GM12878 (cell line): ENCODE measurements around the gene GAS2L2. TPM values are rescaled to one million over a fixed set of nuclear protein-coding genes. Genes with fewer than 3 reads are reported as not detected.

ENCODE experiments used
- ATAC-seq: fragments of 200-7000 bp; cut with Tn5 transposase; 3 replicates; pipeline ENCODE4 v1.9.1; 2020; ENCODE audit warnings: mild to moderate bottlenecking, moderate library complexity
- BruUV-seq: library from RNA; stranded (reverse); fragments of 400-500 nt; replicated peaks from 2 replicates; lab custom pipeline; 2021; lab: Mats Ljungman, UMichigan
- CTCF ChIA-PET: fragments of 300-600 bp; sonication (Branson Sonifier 250); formaldehyde crosslinking; extraction: SDS; loops from one replicate; lab custom pipeline; 2021; ENCODE audit warnings: inconsistent platforms; lab: Yijun Ruan, JAX
- POLR2A ChIA-PET: fragments of 350-600 bp; formaldehyde crosslinking; extraction: SDS; loops from one replicate; lab custom pipeline; 2021; ENCODE audit warnings: inconsistent platforms; lab: Charles Lee
- RAD21 ChIA-PET: fragments of 300-600 bp; sonication (Branson Sonifier 250); formaldehyde crosslinking; loops from one replicate; lab custom pipeline; 2023; ENCODE audit warnings: antibody characterized with exemption; ENCODE audit not compliant: unreplicated experiment; lab: Charles Lee
- SMC1A ChIA-PET: fragments of 300-600 bp; sonication (Branson Sonifier 250); formaldehyde crosslinking; loops from one replicate; lab custom pipeline; 2023; ENCODE audit not compliant: unreplicated experiment, uncharacterized antibody; lab: Charles Lee
- DNase-seq: peaks from one replicate; pipeline ENCODE4 v3.0.0-alpha.2; 2011; ENCODE audit warnings: low read depth, low spot score
- FAIRE-seq: peaks from 3 replicates; lab custom pipeline; 2011; peaks lifted over from hg19 to GRCh38; lab: Jason Lieb, UNC
- H2AFZ ChIP-seq: 2 replicates; pipeline ENCODE4 v1.6.0; 2011; ENCODE audit warnings: low read depth, low read length, control low read depth; ENCODE audit not compliant: control insufficient read depth
- H3K27ac ChIP-seq: 2 replicates; pipeline ENCODE4 v1.5.1; 2011; ENCODE audit warnings: control low read depth; ENCODE audit not compliant: control insufficient read depth, insufficient read depth
- H3K27me3 ChIP-seq, 2 experiments: replicated peaks in 1 of 2; 2 replicates each; pipeline versions ENCODE4 v1.6.0 to v1.6.1; 2011; ENCODE audit warnings: low read length in 1 of 2; ENCODE audit not compliant: control insufficient read depth in 2 of 2, insufficient read depth in 2 of 2
- H3K36me3 ChIP-seq, 2 experiments: 2 replicates each; pipeline ENCODE4 v1.5.1; 2011; ENCODE audit warnings: low read length in 1 of 2; ENCODE audit not compliant: control insufficient read depth in 2 of 2, insufficient read depth in 2 of 2
- H3K4me1 ChIP-seq: 2 replicates; pipeline ENCODE4 v1.6.1; 2011; ENCODE audit warnings: mild to moderate bottlenecking, low read length, moderate library complexity, mixed read lengths; ENCODE audit not compliant: control insufficient read depth, insufficient read depth
- H3K4me2 ChIP-seq: 2 replicates; pipeline ENCODE4 v1.6.0; 2011; ENCODE audit warnings: control low read depth; ENCODE audit not compliant: control insufficient read depth, insufficient read depth
- H3K4me3 ChIP-seq: fragments of 200-600 bp; sonication (generic); 2 replicates; pipeline ENCODE4 v1.5.1; 2016
- H3K79me2 ChIP-seq: 2 replicates; pipeline ENCODE4 v1.6.0; 2011; ENCODE audit warnings: low read length; ENCODE audit not compliant: control insufficient read depth, insufficient read depth
- H3K9ac ChIP-seq: 2 replicates; pipeline ENCODE4 v1.8.0; 2011; ENCODE audit warnings: low read length, control low read depth, mixed read lengths; ENCODE audit not compliant: control insufficient read depth, insufficient read depth
- H3K9me3 ChIP-seq: replicated peaks from 3 replicates; pipeline ENCODE4 v1.5.1; 2011; ENCODE audit warnings: mild to moderate bottlenecking, low read length; ENCODE audit not compliant: control insufficient read depth, insufficient read depth
- H4K20me1 ChIP-seq: 2 replicates; pipeline ENCODE4 v1.6.0; 2011; ENCODE audit not compliant: control insufficient read depth, insufficient read depth
- FOXK2 ChIP-seq: fragments of 450-650 bp; IDR thresholded peaks from 2 replicates; pipeline ENCODE4 v1.6.1; 2017; ENCODE audit warnings: mild to moderate bottlenecking, moderate library complexity
- JUND ChIP-seq: IDR thresholded peaks from 2 replicates; pipeline ENCODE4 v1.6.1; 2012; ENCODE audit warnings: low read depth, mild to moderate bottlenecking, low read length, improper control_type of control experiment, moderate library complexity
- PAX5 ChIP-seq: IDR thresholded peaks from 2 replicates; pipeline ENCODE4 v1.6.1; 2011; ENCODE audit warnings: low read depth, low read length, borderline replicate concordance
- RAD21 ChIP-seq: IDR thresholded peaks from 2 replicates; pipeline ENCODE4 v1.6.1; 2011; ENCODE audit warnings: mild to moderate bottlenecking, low read depth, low read length, moderate library complexity; ENCODE audit not compliant: insufficient read depth
- RCOR1 ChIP-seq: conservative IDR thresholded peaks from 2 replicates; pipeline ENCODE4 v1.6.1; 2012; ENCODE audit warnings: low read depth, low read length, improper control_type of control experiment
- WGBS: methylation state at CpG from one replicate; pipeline ENCODE4 v1.1.6; 2016; ENCODE audit warnings: low lambda C conversion rate; ENCODE audit not compliant: insufficient replicate concordance, insufficient coverage; ENCODE audit errors: missing lambda C conversion rate; 5-methylcytosine and 5-hydroxymethylcytosine counted together
- in situ Hi-C: fragments of 300-500 bp; cut with MboI; formaldehyde crosslinking; loops from 9 replicates; pipeline ENCODE4 v1.14.3; 2018; ENCODE audit warnings: mixed read lengths
- intact Hi-C: fragments of 100-400 bp; cut with micrococcal nuclease; formaldehyde crosslinking; loops from one replicate; pipeline ENCODE4 v1.14.2; 2022; ENCODE audit not compliant: unreplicated experiment
- polyA plus RNA-seq, 11 experiments: library from polyadenylated mRNA; depleted of rRNA in 4 of 11; unstranded in 6 of 11; stranded (reverse) in 5 of 11; fragments of >200 nt; fragmentation: Nextera tagmentation in 4 of 11; fragmentation: Illumina TruSeq in 1 of 11; extraction: Ambion mirVana in 4 of 11; extraction: Trizol in 1 of 11; gene quantifications; 1 replicate in 1 of 11; 2 replicates in 10 of 11; pipeline versions ENCODE4 v1.2.1 to v1.2.3, GENCODE V29; 2011 to 2016; ENCODE audit warnings: inconsistent platforms in 2 of 11, missing spikeins in 2 of 11, low read depth in 1 of 11
- total RNA-seq, 4 experiments: library from RNA; depleted of rRNA in 3 of 4; stranded (reverse); fragments of >200 nt in 3 of 4; fragmentation: Illumina TruSeq in 1 of 4; extraction: Trizol in 1 of 4; gene quantifications; 2 replicates each; pipeline versions ENCODE4 v1.2.1 to v1.2.3, GENCODE V29; 2013 to 2021
- TF ChIP-seq, protein P1 (sequence below): fragments of 450-650 bp; IDR thresholded peaks from 2 replicates; pipeline ENCODE4 v1.6.1; 2017; ENCODE audit warnings: mild to moderate bottlenecking, moderate library complexity
- TF ChIP-seq, protein P2 (sequence below): fragments of 450-650 bp; conservative IDR thresholded peaks from 2 replicates; pipeline ENCODE4 v1.6.1; 2017; ENCODE audit warnings: mild to moderate bottlenecking, moderate library complexity
- TF ChIP-seq, protein P3 (sequence below): fragments of 450-650 bp; IDR thresholded peaks from 2 replicates; pipeline ENCODE4 v1.6.1; 2016; ENCODE audit warnings: mild to moderate bottlenecking, moderate library complexity, borderline replicate concordance

GAS2L2 gene
- total and polyA plus RNA-seq, 10 of the 15 experiments (the other 5 are each of a cell fraction or from before 2014, with no cell fraction given): 0.01 TPM; not detected in 9

DNA sequence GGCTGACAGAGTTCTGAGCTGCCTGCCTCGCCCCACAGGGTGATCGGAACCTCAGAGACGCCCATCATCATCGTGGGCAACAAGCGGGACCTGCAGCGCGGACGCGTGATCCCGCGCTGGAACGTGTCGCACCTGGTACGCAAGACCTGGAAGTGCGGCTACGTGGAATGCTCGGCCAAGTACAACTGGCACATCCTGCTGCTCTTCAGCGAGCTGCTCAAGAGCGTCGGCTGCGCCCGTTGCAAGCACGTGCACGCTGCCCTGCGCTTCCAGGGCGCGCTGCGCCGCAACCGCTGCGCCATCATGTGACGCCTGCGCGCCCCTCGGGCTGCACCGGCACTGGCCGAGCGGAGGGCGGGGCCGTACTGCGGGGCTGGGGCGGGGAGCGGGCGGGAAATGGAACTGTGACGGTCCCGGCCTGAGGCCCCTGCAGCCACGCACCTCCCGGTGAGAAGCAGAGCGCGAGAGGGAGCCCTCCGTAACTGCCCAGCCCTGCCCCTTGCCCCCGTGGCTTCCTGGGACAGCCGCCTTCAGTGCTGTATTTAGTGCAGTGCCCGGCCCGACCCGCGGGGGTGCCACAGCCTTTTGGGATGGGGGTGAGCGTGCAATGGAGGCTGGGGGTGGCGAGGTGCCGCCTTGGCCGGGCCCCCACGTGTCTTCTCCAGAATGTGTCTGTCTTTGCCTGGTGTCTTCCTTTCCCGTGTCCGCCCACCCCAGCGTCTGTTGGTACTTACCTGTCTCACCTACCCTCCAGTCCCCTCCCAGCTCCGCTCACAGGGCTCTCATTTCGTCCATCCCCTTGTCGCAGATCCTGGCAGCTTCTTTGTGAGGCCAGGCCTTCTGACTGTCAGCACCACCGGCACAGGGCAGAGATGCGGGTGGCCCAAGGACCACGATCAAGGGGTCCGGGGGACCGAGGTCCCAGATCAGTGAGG lies 11.8 kb downstream of the GAS2L2 start:
- TF ChIP-seq, protein P1, sequence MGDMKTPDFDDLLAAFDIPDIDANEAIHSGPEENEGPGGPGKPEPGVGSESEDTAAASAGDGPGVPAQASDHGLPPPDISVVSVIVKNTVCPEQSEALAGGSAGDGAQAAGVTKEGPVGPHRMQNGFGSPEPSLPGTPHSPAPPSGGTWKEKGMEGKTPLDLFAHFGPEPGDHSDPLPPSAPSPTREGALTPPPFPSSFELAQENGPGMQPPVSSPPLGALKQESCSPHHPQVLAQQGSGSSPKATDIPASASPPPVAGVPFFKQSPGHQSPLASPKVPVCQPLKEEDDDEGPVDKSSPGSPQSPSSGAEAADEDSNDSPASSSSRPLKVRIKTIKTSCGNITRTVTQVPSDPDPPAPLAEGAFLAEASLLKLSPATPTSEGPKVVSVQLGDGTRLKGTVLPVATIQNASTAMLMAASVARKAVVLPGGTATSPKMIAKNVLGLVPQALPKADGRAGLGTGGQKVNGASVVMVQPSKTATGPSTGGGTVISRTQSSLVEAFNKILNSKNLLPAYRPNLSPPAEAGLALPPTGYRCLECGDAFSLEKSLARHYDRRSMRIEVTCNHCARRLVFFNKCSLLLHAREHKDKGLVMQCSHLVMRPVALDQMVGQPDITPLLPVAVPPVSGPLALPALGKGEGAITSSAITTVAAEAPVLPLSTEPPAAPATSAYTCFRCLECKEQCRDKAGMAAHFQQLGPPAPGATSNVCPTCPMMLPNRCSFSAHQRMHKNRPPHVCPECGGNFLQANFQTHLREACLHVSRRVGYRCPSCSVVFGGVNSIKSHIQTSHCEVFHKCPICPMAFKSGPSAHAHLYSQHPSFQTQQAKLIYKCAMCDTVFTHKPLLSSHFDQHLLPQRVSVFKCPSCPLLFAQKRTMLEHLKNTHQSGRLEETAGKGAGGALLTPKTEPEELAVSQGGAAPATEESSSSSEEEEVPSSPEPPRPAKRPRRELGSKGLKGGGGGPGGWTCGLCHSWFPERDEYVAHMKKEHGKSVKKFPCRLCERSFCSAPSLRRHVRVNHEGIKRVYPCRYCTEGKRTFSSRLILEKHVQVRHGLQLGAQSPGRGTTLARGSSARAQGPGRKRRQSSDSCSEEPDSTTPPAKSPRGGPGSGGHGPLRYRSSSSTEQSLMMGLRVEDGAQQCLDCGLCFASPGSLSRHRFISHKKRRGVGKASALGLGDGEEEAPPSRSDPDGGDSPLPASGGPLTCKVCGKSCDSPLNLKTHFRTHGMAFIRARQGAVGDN: no peak
- TF ChIP-seq, protein P2, sequence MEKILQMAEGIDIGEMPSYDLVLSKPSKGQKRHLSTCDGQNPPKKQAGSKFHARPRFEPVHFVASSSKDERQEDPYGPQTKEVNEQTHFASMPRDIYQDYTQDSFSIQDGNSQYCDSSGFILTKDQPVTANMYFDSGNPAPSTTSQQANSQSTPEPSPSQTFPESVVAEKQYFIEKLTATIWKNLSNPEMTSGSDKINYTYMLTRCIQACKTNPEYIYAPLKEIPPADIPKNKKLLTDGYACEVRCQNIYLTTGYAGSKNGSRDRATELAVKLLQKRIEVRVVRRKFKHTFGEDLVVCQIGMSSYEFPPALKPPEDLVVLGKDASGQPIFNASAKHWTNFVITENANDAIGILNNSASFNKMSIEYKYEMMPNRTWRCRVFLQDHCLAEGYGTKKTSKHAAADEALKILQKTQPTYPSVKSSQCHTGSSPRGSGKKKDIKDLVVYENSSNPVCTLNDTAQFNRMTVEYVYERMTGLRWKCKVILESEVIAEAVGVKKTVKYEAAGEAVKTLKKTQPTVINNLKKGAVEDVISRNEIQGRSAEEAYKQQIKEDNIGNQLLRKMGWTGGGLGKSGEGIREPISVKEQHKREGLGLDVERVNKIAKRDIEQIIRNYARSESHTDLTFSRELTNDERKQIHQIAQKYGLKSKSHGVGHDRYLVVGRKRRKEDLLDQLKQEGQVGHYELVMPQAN: no peak
- TF ChIP-seq, protein P3, sequence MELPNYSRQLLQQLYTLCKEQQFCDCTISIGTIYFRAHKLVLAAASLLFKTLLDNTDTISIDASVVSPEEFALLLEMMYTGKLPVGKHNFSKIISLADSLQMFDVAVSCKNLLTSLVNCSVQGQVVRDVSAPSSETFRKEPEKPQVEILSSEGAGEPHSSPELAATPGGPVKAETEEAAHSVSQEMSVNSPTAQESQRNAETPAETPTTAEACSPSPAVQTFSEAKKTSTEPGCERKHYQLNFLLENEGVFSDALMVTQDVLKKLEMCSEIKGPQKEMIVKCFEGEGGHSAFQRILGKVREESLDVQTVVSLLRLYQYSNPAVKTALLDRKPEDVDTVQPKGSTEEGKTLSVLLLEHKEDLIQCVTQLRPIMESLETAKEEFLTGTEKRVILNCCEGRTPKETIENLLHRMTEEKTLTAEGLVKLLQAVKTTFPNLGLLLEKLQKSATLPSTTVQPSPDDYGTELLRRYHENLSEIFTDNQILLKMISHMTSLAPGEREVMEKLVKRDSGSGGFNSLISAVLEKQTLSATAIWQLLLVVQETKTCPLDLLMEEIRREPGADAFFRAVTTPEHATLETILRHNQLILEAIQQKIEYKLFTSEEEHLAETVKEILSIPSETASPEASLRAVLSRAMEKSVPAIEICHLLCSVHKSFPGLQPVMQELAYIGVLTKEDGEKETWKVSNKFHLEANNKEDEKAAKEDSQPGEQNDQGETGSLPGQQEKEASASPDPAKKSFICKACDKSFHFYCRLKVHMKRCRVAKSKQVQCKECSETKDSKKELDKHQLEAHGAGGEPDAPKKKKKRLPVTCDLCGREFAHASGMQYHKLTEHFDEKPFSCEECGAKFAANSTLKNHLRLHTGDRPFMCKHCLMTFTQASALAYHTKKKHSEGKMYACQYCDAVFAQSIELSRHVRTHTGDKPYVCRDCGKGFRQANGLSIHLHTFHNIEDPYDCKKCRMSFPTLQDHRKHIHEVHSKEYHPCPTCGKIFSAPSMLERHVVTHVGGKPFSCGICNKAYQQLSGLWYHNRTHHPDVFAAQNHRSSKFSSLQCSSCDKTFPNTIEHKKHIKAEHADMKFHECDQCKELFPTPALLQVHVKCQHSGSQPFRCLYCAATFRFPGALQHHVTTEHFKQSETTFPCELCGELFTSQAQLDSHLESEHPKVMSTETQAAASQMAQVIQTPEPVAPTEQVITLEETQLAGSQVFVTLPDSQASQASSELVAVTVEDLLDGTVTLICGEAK: no peak
- TF ChIP-seq RCOR1 (no peak), PAX5 (no peak), RAD21 (no peak), JUND (no peak), FOXK2 (no peak)
- H3K27ac ChIP-seq: no peak overlapping the region
- FAIRE-seq (no peak), ATAC-seq (peak; percentile 40; the same call in 1 of the 3 replicates), DNase-seq (no peak)
- intact Hi-C loops (loop anchor here (10.0 kb wide), 1 partner anchor 1316 kb away; no protein-coding TSS in a partner anchor), in situ Hi-C loops (loop anchor here (10.0 kb wide), 1 partner anchor 576 kb away; no protein-coding TSS in a partner anchor)
- ChIA-PET SMC1A (no interaction called here), CTCF (no interaction called here), RAD21 (no interaction called here), POLR2A (no interaction called here)
- H3K9me3 ChIP-seq: no peaks in the 10 kb centered on the region
- H3K4me1 ChIP-seq: no peaks in the 10 kb centered on the region
- H4K20me1 ChIP-seq: no peaks in the 10 kb centered on the region
- no peak overlapping the region for H3K4me3 ChIP-seq
- 38% methylated on average over 49 of the region's 73 CpGs for WGBS
- peaks cover 0 to 3% of the 10 kb centered on the region in 2 experiments; a peak in 2 of 4 replicates for H3K27me3 ChIP-seq
- no peaks in the 10 kb centered on the region for H3K36me3 ChIP-seq
- BruUV-seq: no TSS peak
- no peaks in the 10 kb centered on the region for H3K79me2 ChIP-seq
- H3K9ac ChIP-seq: no peak overlapping the region
- no peak overlapping the region for H3K4me2 ChIP-seq
- no peak overlapping the region for H2AFZ ChIP-seq
